ENCODE results near the gene TBX21. TPM values are rescaled to one million over a fixed set of nuclear protein-coding genes. Genes with fewer than 3 reads are reported as not detected.

The TBX21 gene
- total and polyA plus RNA-seq, 10 of the 15 experiments (the other 5 are each of a cell fraction or from before 2014, with no cell fraction given) = 0.63 to 9.6 (median 5.0) TPM

- TF ChIP-seq BCL11A (IDR thresholded peaks at IDR 0.05; ENCODE audit: low read depth, low read length) = 0 out of 2 replicates have a peak, but pooled peaks have one; percentile 19
- peak; percentile 56; the same call in 1 of the 2 replicates for TF ChIP-seq CREM (IDR thresholded peaks at IDR 0.05; ENCODE audit: low read depth)
- peak; percentile 19; the same call in 1 of the 2 replicates for TF ChIP-seq TAF1 (IDR thresholded peaks at IDR 0.05; ENCODE audit: borderline replicate concordance, low read depth, low read length)
- TF ChIP-seq ESRRA (IDR thresholded peaks at IDR 0.05; ENCODE audit: low read length) = peak; percentile 19; the same call in 1 of the 2 replicates
- TF ChIP-seq, protein P1, sequence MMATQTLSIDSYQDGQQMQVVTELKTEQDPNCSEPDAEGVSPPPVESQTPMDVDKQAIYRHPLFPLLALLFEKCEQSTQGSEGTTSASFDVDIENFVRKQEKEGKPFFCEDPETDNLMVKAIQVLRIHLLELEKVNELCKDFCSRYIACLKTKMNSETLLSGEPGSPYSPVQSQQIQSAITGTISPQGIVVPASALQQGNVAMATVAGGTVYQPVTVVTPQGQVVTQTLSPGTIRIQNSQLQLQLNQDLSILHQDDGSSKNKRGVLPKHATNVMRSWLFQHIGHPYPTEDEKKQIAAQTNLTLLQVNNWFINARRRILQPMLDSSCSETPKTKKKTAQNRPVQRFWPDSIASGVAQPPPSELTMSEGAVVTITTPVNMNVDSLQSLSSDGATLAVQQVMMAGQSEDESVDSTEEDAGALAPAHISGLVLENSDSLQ (IDR thresholded peaks at IDR 0.05) = no peak
- no peak for TF ChIP-seq NFIC (IDR thresholded peaks at IDR 0.05; ENCODE audit: low read depth, low read length)
- TF ChIP-seq, protein P2, sequence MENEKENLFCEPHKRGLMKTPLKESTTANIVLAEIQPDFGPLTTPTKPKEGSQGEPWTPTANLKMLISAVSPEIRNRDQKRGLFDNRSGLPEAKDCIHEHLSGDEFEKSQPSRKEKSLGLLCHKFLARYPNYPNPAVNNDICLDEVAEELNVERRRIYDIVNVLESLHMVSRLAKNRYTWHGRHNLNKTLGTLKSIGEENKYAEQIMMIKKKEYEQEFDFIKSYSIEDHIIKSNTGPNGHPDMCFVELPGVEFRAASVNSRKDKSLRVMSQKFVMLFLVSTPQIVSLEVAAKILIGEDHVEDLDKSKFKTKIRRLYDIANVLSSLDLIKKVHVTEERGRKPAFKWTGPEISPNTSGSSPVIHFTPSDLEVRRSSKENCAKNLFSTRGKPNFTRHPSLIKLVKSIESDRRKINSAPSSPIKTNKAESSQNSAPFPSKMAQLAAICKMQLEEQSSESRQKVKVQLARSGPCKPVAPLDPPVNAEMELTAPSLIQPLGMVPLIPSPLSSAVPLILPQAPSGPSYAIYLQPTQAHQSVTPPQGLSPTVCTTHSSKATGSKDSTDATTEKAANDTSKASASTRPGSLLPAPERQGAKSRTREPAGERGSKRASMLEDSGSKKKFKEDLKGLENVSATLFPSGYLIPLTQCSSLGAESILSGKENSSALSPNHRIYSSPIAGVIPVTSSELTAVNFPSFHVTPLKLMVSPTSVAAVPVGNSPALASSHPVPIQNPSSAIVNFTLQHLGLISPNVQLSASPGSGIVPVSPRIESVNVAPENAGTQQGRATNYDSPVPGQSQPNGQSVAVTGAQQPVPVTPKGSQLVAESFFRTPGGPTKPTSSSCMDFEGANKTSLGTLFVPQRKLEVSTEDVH (IDR thresholded peaks at IDR 0.05; ENCODE audit: low read depth, partially characterized antibody) = no peak
- TF ChIP-seq, protein P3, sequence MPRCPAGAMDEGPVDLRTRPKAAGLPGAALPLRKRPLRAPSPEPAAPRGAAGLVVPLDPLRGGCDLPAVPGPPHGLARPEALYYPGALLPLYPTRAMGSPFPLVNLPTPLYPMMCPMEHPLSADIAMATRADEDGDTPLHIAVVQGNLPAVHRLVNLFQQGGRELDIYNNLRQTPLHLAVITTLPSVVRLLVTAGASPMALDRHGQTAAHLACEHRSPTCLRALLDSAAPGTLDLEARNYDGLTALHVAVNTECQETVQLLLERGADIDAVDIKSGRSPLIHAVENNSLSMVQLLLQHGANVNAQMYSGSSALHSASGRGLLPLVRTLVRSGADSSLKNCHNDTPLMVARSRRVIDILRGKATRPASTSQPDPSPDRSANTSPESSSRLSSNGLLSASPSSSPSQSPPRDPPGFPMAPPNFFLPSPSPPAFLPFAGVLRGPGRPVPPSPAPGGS (IDR thresholded peaks at IDR 0.05; ENCODE audit: borderline replicate concordance, insufficient read depth, low read depth, low read length, poor library complexity, severe bottlenecking) = peak; percentile 25
Observed at GRCh38 chr17:47735536-47736011, 2.5 kb downstream of the TBX21 start (continued).

Measured in GM12878 (cell line).